ENCODE results near the gene SARDH. TPM values are rescaled to one million over a fixed set of nuclear protein-coding genes. Genes with fewer than 3 reads are reported as not detected.
A peak's percentile ranks its signal among the peaks of the same experiment; 100 is the strongest.

Gene SARDH
- total and polyA plus RNA-seq, 7 experiments from 2014 or later: 0.73 to 27.2 (median 11.0) TPM

DNA sequence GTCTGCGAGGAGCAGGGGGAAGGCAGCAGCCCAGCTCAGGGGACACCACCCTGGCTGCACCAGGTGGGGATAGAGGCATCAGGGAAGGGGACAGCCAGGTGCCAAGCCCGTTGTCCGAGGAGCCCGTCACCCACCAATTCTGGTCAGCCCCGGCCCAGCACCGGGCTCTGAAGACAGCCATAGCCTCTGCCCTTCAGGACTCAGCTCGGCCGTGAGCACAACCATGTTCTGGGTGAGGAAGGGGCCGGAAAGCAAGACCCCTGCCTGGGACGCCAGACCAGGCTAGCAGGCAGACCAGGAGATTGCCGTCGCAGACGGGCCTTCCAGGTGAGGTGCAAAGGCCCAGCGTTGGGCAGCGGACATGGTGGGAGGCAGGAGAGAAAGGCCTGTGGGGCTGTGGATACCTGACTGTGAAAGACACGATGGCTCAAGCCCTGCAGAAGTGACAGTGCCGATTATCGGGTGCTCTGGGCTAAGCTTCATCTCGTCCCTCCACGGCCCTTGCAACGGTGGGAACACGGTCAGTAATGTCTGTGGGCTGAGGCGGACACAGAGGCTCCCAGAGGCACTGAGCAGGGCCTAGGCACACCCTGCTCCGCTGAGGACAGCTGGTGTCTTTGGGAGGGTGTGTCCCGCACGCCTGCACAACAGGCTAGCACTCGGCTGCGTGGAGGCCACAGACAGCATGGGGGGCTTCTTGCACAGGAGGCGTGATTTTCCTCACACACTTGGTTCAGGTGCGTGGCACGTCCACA is 65.5 kb downstream of the SARDH start:
- POLR2A ChIA-PET: interaction anchor here (0.9 to 1.8 kb wide), 2 partner anchors 15 to 28 kb away, joined by 3 to 7 read pairs; no protein-coding TSS in a partner anchor

DNA sequence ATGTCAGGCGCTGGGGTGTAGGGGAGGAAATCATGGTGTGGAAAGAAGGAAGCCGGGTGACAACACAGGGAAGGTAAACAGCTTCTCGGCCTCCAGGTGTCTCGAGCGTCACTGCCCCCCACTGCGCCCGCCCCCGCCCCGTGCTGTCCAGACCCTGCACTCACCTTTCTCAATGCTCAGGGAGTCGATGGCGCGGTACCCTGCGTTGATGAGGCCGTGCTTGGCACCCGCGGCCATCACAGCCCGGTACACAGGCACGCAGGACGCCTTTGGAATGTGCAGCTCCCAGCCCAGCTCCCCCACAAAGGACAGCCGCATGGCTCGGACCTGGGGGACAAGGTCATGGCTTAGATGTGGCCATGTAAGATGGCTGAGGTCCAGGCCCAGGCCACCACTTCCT is 66.8 kb downstream of the SARDH start:
- H3K4me3 ChIP-seq (ENCODE audit: low read length): no peak overlapping the region
- ATAC-seq: no peak
- ChIA-PET CTCF (interaction anchor here (0.6 to 1.2 kb wide), 2 partner anchors 56 to 176 kb away, joined by 6 read pairs; no protein-coding TSS in a partner anchor), POLR2A (interaction anchor here (0.7 to 1.1 kb wide), 2 partner anchors 15 to 635 kb away, joined by 3 read pairs; no protein-coding TSS in a partner anchor)
- H3K36me3 ChIP-seq (ENCODE audit: control insufficient read depth in 2 of 3, insufficient read depth in 3 of 3, low read length in 3 of 3): peaks cover 0 to 27% (median 0%) of the 10 kb centered on the region in 3 experiments
- intact Hi-C loops (cut with micrococcal nuclease): no loop called here
- Mint-ChIP-seq H3K27me3 (no peaks in the 10 kb centered on the region), H3K4me3 (no peak overlapping the region), H3K4me1 (peaks cover 11 to 25% (median 20%) of the 10 kb centered on the region in 7 donors), H3K27ac (peak overlapping the region in 3 of 9 donors; percentile 30 to 60 (median 34)), H3K36me3 (peaks cover 0 to 4% (median 0%) of the 10 kb centered on the region in 5 donors), H3K9me3 (no peaks in the 10 kb centered on the region)
- DNase-seq: no peak
- peaks cover 5 to 11% of the 10 kb centered on the region in 2 donors for H3K4me1 ChIP-seq (ENCODE audit: control insufficient read depth in 2 of 2, insufficient read depth in 2 of 2, low read length in 2 of 2)
- no peaks in the 10 kb centered on the region for H3K27me3 ChIP-seq (ENCODE audit: control insufficient read depth in 2 of 2, insufficient read depth in 2 of 2, low read length in 2 of 2)
- no peaks in the 10 kb centered on the region for H3K9me3 ChIP-seq (ENCODE audit: control insufficient read depth in 2 of 3, low read length in 3 of 3)
- H3K27ac ChIP-seq (ENCODE audit: low read depth, low read length): no peak overlapping the region

More for the DNA sequence above, 65.5 kb downstream of the SARDH start:
- no peak overlapping the region for H3K4me3 Mint-ChIP-seq
- H3K27ac Mint-ChIP-seq: peak overlapping the region in 8 of 9 donors; percentile 32 to 83 (median 62)
- intact Hi-C loops (cut with micrococcal nuclease): no loop called here
- CTCF ChIA-PET: interaction anchor here (0.9 to 1.0 kb wide), 2 partner anchors 37 to 44 kb away, joined by 3 read pairs; no protein-coding TSS in a partner anchor
- Histone ChIP-seq H3K27me3 (ENCODE audit: control insufficient read depth in 2 of 2, insufficient read depth in 2 of 2, low read length in 2 of 2) (no peaks in the 10 kb centered on the region), H3K4me1 (ENCODE audit: control insufficient read depth in 2 of 2, insufficient read depth in 2 of 2, low read length in 2 of 2) (peaks cover 16 to 23% of the 10 kb centered on the region in 2 donors), H3K9me3 (ENCODE audit: control insufficient read depth in 2 of 3, low read length in 3 of 3) (no peaks in the 10 kb centered on the region), H3K4me3 (ENCODE audit: low read length) (no peak overlapping the region), H3K27ac (ENCODE audit: low read depth, low read length) (no peak overlapping the region), H3K36me3 (ENCODE audit: control insufficient read depth in 2 of 3, insufficient read depth in 3 of 3, low read length in 3 of 3) (peaks cover 0 to 23% (median 0%) of the 10 kb centered on the region in 3 experiments)
- ATAC-seq (no peak), DNase-seq (no peak)
- peaks cover 0 to 2% (median 0%) of the 10 kb centered on the region in 5 donors for H3K36me3 Mint-ChIP-seq
- H3K9me3 Mint-ChIP-seq: no peaks in the 10 kb centered on the region
- peaks cover 21 to 38% (median 31%) of the 10 kb centered on the region in 7 donors for H3K4me1 Mint-ChIP-seq
- H3K27me3 Mint-ChIP-seq: no peaks in the 10 kb centered on the region

DNA sequence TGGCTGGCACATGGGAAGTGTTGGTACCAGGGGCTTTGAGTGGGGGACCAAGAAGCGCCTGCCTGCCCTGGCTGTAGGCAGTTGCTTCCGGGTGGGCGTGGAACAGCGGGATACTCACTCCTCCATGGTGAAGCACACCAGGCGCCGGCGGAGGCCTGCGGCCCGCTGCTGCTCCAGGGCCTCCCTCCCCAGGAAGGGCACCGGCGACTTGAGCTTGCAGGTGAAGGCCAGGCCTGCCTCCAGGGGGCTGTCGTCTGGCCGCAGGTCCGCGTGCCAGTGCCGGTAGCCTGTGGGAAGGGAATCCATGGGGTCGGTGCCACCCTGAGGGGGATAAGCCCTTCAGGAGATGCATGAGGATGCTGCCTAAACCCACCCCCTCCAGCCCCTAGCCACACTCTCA is 67.7 kb downstream of the SARDH start:
- H3K27me3 ChIP-seq (ENCODE audit: control insufficient read depth in 2 of 2, insufficient read depth in 2 of 2, low read length in 2 of 2): no peaks in the 10 kb centered on the region
- peaks cover 0 to 2% of the 10 kb centered on the region in 2 donors for H3K4me1 ChIP-seq (ENCODE audit: control insufficient read depth in 2 of 2, insufficient read depth in 2 of 2, low read length in 2 of 2)
- peaks cover 0 to 4% (median 0%) of the 10 kb centered on the region in 5 donors for H3K36me3 Mint-ChIP-seq
- no peak overlapping the region for H3K4me3 Mint-ChIP-seq
- no peak overlapping the region for H3K4me3 ChIP-seq (ENCODE audit: low read length)
- peaks cover 2 to 16% (median 11%) of the 10 kb centered on the region in 7 donors for H3K4me1 Mint-ChIP-seq
- H3K27me3 Mint-ChIP-seq: no peaks in the 10 kb centered on the region
- no peak for DNase-seq
- no peak for ATAC-seq
- H3K9me3 Mint-ChIP-seq: no peaks in the 10 kb centered on the region
- no peaks in the 10 kb centered on the region for H3K9me3 ChIP-seq (ENCODE audit: control insufficient read depth in 2 of 3, low read length in 3 of 3)
- H3K27ac Mint-ChIP-seq: peak overlapping the region in 2 of 9 donors; percentile 32 to 53
- no peak overlapping the region for H3K27ac ChIP-seq (ENCODE audit: low read depth, low read length)
- CTCF ChIA-PET: interaction anchor here (0.7 to 1.2 kb wide), 2 partner anchors 9 to 57 kb away, joined by 3 to 6 read pairs; no protein-coding TSS in a partner anchor
- POLR2A ChIA-PET: interaction anchor here (1.1 kb wide), 1 partner anchor 16 kb away, joined by 3 read pairs; no protein-coding TSS in a partner anchor
- peaks cover 0 to 27% (median 0%) of the 10 kb centered on the region in 3 experiments for H3K36me3 ChIP-seq (ENCODE audit: control insufficient read depth in 2 of 3, insufficient read depth in 3 of 3, low read length in 3 of 3)
- intact Hi-C loops (cut with micrococcal nuclease): no loop called here

GRCh38 chr9:133669182-133669801 is 68.9 kb downstream of the SARDH start:
- H3K27me3 Mint-ChIP-seq: no peaks in the 10 kb centered on the region
- no peak overlapping the region for H3K4me3 Mint-ChIP-seq
- ATAC-seq (no peak), DNase-seq (no peak)
- H3K4me3 ChIP-seq (ENCODE audit: low read length): no peak overlapping the region
- H3K36me3 Mint-ChIP-seq: peaks cover 0 to 4% (median 0%) of the 10 kb centered on the region in 5 donors
- no peaks in the 10 kb centered on the region for H3K9me3 Mint-ChIP-seq
- H3K4me1 Mint-ChIP-seq: peaks cover 0 to 6% (median 1%) of the 10 kb centered on the region in 7 donors
- ChIA-PET CTCF (no interaction called here), POLR2A (no interaction called here)
- no peak overlapping the region for H3K27ac ChIP-seq (ENCODE audit: low read depth, low read length)
- H3K36me3 ChIP-seq (ENCODE audit: control insufficient read depth in 2 of 3, insufficient read depth in 3 of 3, low read length in 3 of 3): peaks cover 0 to 27% (median 0%) of the 10 kb centered on the region in 3 experiments
- H3K27me3 ChIP-seq (ENCODE audit: control insufficient read depth in 2 of 2, insufficient read depth in 2 of 2, low read length in 2 of 2): no peaks in the 10 kb centered on the region
- no peaks in the 10 kb centered on the region for H3K4me1 ChIP-seq (ENCODE audit: control insufficient read depth in 2 of 2, insufficient read depth in 2 of 2, low read length in 2 of 2)
- H3K27ac Mint-ChIP-seq: peak overlapping the region in 3 of 9 donors; percentile 5 to 83 (median 12)
- no peaks in the 10 kb centered on the region for H3K9me3 ChIP-seq (ENCODE audit: control insufficient read depth in 2 of 3, low read length in 3 of 3)
- intact Hi-C loops (cut with micrococcal nuclease): no loop called here

DNA sequence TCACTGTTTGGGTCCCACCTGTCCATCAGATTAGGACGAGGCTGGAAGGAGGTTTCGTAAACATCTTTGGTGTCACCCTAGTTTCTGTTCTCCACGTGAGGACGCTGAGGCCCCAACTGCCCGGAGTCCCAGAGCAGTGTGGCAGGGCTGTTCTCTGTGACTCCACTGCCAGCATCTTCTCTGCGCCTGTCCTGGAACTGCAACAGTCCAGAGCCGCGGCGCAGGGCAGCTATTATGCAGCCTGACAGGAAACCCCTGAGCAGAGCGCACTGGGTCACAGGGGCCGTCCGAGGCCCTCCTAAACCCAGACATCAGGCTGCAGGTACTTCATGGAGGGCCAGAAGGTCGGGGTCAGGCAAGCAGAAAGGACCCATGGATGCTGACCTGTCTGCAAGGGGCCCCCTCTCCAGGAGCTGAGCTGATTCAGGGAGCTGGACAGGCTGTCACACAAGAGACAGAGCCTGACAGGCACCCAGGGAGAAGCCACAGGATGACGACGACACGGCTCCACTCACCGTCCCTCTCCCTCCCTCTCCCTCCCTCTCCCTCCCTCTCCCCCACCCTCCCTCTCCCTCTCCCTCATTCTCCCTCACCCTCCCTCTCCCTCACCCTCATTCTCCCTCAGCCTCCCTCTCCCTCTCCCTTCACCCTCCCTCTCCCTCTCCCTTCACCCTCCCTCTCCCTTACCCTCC is 70.2 kb downstream of the SARDH start:
- peak overlapping the region in 6 of 9 donors; percentile 26 to 87 (median 64) for H3K27ac Mint-ChIP-seq
- Histone ChIP-seq H3K9me3 (ENCODE audit: control insufficient read depth in 2 of 3, low read length in 3 of 3) (no peaks in the 10 kb centered on the region), H3K27me3 (ENCODE audit: control insufficient read depth in 2 of 2, insufficient read depth in 2 of 2, low read length in 2 of 2) (no peaks in the 10 kb centered on the region), H3K36me3 (ENCODE audit: control insufficient read depth in 2 of 3, insufficient read depth in 3 of 3, low read length in 3 of 3) (peaks cover 0 to 26% (median 0%) of the 10 kb centered on the region in 3 experiments), H3K27ac (ENCODE audit: low read depth, low read length) (no peak overlapping the region), H3K4me1 (ENCODE audit: control insufficient read depth in 2 of 2, insufficient read depth in 2 of 2, low read length in 2 of 2) (no peaks in the 10 kb centered on the region), H3K4me3 (ENCODE audit: low read length) (no peak overlapping the region)
- H3K4me3 Mint-ChIP-seq: no peak overlapping the region
- H3K27me3 Mint-ChIP-seq: no peaks in the 10 kb centered on the region
- H3K9me3 Mint-ChIP-seq: no peaks in the 10 kb centered on the region
- ATAC-seq: no peak
- H3K36me3 Mint-ChIP-seq: peaks cover 0 to 4% (median 0%) of the 10 kb centered on the region in 5 donors
- POLR2A ChIA-PET: no interaction called here
- peaks cover 0 to 4% (median 0%) of the 10 kb centered on the region in 7 donors for H3K4me1 Mint-ChIP-seq
- no peak for DNase-seq
- CTCF ChIA-PET: interaction anchor here (0.6 to 1.0 kb wide), 3 partner anchors 9 to 475 kb away, joined by 3 read pairs; no protein-coding TSS in a partner anchor
- intact Hi-C loops (cut with micrococcal nuclease): no loop called here

DNA sequence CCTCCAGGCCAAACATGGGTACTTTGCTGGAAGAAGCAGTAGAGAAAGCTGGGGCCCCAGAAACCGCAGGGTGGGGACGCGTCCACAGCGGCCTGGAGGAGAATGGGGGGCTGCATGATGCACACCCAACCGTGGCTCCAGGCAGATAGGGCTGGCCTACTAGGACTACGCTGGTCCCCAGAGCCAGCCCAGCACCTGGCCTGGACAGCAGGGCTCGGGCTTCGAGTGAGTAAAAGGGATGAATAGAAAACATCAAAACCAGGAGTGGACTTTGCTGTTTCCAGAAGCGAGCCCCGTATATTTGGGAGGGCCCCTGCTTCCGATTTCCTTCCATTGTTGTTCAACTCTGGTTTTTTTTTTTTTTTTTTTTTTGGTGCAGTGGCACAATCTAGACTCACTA is 71.3 kb downstream of the SARDH start:
- Histone ChIP-seq H3K9me3 (ENCODE audit: control insufficient read depth in 2 of 3, low read length in 3 of 3) (no peaks in the 10 kb centered on the region), H3K4me1 (ENCODE audit: control insufficient read depth in 2 of 2, insufficient read depth in 2 of 2, low read length in 2 of 2) (no peaks in the 10 kb centered on the region), H3K27me3 (ENCODE audit: control insufficient read depth in 2 of 2, insufficient read depth in 2 of 2, low read length in 2 of 2) (no peaks in the 10 kb centered on the region), H3K27ac (ENCODE audit: low read depth, low read length) (no peak overlapping the region), H3K4me3 (ENCODE audit: low read length) (no peak overlapping the region), H3K36me3 (ENCODE audit: control insufficient read depth in 2 of 3, insufficient read depth in 3 of 3, low read length in 3 of 3) (peaks cover 0 to 20% (median 0%) of the 10 kb centered on the region in 3 experiments)
- H3K4me3 Mint-ChIP-seq: no peak overlapping the region
- ChIA-PET CTCF (no interaction called here), POLR2A (no interaction called here)
- peaks cover 0 to 4% (median 0%) of the 10 kb centered on the region in 5 donors for H3K36me3 Mint-ChIP-seq
- H3K4me1 Mint-ChIP-seq: peaks cover 0 to 4% (median 0%) of the 10 kb centered on the region in 7 donors
- intact Hi-C loops (cut with micrococcal nuclease): no loop called here
- DNase-seq: no peak
- H3K27ac Mint-ChIP-seq: peak overlapping the region in 1 of 9 donors; percentile 77
- no peak for ATAC-seq
- H3K9me3 Mint-ChIP-seq: no peaks in the 10 kb centered on the region
- no peaks in the 10 kb centered on the region for H3K27me3 Mint-ChIP-seq
